Fibroblast of skin of left quadriceps (primary cell): ENCODE data around the gene ANKMY1.

ENCODE experiments used
- DNase-seq, 2 experiments: peaks; one replicate each; pipeline ENCODE4 v3.0.0-alpha.2; 2013; ENCODE audit warnings: low read depth in 2 of 2

ANKMY1 gene

DNA sequence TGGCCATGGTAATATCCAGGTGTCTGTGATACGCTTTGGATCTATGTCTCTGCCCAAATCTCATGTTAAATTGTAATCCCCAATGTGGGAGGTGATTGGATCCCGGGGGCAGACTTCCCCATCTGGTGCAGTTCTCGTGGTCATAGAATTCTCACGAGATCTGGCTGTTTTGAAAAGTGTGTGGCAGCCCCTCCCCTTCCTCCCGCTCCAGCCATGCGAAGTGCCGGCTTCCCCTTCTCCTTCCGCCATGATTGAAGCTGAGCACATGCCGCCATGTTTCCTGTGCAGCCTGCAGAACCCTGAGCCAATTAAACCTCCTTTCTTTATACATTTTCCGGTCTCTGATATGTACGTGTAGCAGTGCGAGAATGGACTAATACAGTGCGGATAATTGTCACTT is 79.9 kb downstream of the ANKMY1 start:
- no peak for DNase-seq

DNA sequence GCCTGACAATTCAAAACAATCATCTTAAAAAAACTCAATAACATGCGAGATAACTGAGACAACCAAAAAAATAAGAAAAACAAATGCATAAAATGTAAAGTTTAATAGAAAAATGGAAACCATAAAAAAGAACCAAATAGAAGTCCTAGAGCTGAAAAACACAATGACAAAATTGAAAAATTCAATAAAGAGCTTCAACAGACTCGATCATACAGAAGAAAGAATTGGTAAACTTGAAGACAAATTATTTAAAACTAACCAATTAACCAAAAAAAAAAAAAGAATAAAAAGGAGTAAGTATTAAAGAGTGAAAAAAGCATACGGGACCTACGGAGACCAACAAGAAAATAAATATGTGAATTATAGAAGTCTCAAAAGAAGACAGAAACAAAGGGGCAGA is 84.6 kb downstream of the ANKMY1 start:
- no peak for DNase-seq

DNA sequence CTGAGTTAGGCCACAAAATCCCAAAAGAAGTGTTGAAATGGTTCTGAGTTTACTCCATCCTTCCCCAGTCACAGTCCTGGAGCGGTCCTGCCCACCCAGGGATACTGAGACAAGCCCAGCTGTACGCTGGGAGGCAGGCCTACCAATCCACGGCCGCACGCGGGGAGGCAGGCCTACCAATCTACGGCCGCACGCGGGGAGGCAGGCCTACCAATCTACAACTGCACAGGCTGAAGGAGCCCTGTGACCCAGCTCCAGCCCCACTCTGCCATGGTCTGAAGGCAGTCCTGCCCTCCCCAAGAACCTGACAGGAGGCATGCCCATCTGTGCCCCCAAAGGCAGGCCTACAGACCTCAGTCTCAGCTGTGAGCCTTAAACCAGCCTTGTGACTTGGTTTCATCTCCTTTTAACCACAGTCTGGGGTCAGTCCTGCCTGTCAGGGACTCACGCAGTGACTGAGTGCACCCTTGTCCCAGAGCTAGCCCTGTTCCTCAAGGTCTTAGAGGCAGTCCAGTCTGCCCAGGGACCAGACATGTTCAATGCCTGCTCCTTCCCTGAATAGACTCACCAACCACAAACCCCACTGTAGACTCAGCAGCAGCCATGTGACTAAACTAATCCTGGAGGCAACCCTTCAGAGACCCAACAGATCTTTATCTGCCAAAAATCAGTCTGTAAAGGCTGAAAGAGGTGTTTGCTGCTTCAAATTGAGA is 85.6 kb downstream of the ANKMY1 start:
- DNase-seq, result no peak

DNA sequence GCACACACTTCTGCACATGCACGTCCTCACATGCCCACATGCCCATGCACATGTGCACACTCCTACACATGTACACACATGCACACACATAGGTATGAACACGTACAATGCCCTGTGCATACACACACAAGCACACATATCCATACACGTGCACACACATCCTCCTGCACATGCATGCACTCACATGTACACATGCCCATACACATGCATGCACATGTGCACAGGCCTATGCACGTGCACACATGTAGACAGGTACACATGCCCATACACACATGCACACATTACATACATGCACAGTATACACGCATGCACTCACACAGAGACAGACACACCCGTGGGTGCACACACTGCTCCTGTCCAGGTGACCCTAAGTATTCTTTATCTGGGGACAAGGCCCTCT is 88.0 kb downstream of the ANKMY1 start:
- DNase-seq, result no peak

DNA sequence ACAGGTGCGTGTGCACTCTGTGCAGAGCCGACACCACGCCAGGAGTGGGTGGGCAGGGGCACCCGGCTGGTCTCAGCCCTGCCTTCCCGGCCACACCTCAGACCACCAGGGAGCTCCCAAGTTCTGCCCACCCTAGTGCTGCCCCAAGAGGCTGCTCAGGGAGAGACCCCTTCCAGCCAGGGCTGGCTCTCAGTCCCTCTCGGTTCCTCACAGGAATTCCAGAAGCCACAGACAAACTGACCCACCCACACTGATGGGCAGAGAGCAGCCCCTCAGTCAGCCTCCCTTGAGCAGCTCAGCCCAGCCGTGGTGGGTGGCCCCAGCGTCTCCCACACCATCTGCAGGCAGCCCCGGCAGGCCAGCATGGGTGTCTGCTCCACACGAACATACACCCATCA is 88.5 kb downstream of the ANKMY1 start:
- DNase-seq, result no peak

DNA sequence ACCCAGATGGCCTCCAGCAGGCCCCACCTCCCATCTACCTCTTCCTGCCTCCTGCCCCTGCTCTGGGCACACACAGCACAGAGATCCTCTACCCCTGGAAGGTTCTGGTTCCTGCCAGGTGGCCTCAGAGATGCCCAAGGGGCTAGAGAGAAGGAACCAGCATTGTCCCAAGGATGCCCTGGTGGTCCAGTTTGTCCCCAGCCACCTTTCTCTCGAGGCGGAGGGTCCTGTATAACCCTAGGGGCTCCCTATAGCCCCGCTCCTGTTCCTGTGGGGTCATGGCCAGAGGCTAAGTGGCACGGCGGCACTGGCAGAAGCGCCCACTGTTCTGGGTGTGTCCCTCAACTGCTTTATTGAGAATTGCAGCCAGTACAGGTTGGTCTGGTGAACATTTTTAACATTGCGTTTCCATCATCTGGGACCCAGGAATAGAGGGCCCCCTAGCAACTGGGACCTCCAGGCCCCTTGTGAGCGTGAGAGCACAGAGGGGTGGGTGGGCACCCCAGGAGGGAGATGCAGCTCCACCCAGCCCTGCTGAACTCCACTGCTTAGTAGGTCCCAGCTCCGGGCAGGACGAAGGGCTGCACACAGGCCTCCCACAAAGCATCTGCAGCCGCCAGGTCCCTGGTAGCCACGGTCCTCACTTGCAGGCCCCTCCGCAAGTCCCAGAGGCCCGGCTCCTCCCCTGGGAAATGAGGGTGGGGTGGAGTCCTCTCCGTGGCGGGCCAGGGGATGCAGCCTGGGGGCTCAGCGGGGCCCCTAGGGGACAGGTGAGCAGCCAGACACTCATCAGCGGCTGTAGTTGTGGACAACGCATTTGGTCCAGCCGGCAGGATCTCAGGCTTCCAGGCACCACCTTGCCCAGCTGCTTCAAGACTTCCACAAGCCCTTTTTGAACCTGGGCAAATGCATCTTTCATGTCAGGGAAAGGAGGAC is 89.2 kb downstream of the ANKMY1 start:
- DNase-seq, result no peak

DNA sequence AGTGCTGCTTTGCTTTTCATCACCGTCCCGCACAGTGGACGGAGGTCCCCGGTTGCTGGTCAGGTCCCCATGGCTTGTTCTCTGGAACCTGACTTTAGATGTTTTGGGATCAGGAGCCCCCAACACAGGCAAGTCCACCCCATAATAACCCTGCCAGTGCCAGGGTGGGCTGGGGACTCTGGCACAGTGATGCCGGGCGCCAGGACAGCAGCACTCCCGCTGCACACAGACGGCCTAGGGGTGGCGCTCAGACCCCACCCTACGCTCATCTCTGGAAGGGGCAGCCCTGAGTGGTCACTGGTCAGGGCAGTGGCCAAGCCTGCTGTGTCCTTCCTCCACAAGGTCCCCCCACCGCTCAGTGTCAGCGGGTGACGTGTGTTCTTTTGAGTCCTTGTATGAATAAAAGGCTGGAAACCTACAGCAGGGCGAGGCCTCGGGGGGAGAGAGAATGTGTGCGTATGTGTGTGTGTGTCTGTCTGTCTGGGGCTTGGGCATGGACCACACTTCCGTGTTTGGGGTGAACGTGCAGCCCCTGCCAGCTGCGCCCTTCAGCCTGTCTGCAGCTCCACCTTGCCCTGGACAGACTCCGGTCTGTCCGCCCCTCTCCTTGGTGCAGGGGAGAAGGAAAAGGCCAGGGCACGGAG is 90.0 kb downstream of the ANKMY1 start:
- no peak for DNase-seq

DNA sequence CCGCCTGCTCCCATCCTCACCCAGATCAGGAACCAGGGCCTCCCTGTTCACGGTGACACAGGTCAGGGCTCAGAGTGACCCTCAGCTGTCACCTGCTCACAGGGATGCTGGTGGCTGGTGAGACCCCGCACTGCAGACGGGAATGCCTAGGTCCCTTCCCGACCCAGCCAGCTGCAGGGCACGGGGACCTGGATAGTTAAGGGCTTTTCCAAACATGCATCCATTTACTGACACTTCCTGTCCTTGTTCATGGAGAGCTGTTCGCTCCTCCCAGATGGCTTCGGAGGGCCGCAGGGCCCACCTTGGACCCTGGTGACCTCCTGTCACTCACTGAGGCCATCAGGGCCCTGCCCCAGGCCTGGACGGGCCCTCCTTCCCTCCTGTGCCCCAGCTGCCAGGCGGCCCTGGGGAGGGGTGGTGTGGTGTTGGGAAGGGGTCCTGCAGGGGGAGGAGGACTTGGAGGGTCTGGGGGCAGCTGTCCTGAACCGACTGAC is 90.6 kb downstream of the ANKMY1 start:
- DNase-seq, result no peak

DNA sequence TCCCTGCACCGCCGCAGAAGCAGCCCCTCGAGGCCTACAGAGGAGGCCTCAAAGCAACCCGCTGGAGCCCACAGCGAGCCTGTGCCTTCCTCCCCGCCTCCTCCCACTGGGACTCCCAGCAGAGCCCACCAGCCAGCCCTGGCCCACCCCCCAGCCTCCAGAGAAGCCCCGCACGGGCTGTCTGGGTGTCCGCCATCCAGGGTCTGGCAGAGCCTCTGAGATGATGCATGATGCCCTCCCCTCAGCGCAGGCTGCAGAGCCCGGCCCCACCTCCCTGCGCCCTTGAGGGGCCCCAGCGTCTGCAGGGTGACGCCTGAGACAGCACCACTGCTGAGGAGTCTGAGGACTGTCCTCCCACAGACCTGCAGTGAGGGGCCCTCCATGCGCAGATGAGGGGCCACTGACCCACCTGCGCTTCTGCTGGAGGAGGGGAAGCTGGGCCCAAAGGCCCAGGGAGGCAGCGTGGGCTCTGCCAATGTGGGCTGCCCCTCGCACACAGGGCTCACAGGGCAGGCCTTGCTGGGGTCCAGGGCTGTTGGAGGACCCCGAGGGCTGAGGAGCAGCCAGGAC is 91.1 kb downstream of the ANKMY1 start:
- DNase-seq, result no peak

DNA sequence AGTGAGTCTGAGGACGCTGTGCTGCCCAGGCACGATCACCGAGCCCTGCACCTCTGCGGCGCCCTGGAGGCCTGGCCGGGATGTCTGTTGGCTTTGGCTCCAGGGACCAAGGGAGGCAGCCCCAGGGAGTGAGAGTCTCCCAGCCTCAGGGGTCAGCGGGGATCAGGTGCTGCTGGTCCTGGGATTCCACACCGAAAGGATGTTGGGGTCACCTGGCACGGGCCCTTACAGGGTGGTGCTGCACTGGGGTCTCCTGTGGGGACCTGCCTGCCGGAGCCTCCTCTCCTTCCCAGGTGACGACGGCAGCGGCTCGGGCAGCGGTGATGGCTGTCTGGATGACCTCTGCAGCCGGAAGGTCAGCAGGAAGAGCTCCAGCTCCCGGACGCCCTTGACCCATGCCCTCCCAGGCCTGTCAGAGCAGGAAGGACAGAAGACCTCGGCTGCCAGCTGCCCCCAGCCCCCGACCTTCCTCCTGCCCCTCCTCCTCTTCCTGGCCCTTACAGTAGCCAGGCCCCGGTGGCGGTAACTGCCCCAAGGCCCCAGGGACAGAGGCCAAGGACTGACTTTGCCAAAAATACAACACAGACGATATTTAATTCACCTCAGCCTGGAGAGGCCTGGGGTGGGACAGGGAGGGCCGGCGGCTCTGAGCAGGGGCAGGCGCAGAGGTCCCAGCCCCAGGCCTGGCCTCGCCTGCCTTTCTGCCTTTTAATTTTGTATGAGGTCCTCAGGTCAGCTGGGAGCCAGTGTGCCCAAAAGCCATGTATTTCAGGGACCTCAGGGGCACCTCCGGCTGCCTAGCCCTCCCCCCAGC is 91.8 kb downstream of the ANKMY1 start:
- no peak for DNase-seq

DNA sequence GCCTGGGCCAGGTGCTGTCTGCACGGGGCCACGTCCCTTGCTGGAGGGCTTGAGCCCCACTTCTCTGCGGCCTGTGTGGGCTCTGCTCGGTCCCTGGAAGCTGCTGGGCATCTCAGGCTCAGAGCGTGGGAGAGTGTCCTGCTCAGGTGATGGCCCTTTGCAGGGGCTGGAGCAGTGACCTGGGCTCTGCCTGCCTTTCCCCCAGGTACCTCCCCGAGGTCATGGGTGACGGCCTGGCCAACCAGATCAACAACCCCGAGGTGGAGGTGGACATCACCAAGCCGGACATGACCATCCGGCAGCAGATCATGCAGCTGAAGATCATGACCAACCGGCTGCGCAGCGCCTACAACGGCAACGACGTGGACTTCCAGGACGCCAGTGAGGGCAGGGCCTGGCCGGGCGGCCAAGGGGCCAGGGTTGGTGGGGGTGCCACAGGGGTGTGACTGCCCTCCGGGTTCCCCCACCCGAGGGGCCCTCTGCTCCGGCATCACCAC is 92.5 kb downstream of the ANKMY1 start:
- DNase-seq, result no peak

DNA sequence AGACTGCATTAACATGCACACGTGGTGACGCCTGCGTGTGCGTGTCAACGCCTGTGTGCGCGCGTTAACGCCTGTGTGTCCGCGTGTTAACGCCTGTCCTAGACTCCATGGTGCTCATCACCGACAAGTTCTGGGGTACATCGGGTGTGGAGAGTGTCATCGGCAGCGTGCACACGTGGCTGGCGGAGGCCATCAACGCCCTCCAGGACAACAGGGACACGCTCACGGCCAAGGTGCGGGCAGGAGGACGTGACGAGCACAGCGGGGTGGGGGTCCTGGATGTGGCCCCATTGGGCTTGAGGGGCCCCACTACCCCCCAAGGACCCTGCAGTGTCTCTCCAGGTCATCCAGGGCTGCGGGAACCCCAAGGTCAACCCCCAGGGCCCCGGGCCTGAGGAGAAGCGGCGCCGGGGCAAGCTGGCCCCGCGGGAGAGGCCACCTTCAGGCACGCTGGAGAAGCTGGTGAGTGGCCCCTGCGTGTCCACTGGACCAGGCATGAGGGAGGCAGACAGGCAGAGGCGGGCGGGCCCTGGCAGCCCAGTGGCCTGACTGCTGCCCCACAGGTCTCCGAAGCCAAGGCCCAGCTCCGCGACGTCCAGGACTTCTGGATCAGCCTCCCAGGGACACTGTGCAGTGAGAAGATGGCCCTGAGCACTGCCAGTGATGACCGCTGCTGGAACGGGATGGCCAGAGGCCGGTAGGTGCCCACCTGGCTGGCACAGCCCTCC is 93.1 kb downstream of the ANKMY1 start:
- DNase-seq, result no peak

DNA sequence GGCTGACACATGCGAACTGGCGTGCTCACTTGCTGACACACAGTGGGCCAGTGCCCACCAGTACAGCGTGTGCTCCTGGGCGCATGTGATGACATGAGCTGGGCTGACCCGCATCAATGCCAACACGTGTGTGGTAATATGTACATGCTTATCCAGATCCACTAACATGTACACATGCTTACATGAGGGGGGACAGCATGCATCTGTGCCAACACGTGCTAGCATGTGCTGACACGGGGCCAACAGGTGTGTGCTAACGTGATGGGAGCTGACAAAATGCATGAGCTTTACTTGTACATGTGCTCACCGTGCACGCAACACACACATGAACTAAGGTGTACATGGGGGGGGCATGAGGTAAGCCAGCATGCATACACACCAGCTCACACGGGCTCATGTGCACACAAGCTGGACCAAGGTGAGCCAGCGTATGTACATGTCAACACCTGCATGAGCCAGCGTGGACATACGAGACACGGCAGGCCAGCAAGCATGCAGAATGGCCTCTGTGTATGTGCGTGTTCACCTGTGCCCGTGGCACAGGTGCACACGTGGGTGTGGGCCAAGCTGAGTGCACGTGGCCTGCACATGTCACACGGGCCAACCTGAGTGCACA is 93.8 kb downstream of the ANKMY1 start:
- no peak for DNase-seq

DNA sequence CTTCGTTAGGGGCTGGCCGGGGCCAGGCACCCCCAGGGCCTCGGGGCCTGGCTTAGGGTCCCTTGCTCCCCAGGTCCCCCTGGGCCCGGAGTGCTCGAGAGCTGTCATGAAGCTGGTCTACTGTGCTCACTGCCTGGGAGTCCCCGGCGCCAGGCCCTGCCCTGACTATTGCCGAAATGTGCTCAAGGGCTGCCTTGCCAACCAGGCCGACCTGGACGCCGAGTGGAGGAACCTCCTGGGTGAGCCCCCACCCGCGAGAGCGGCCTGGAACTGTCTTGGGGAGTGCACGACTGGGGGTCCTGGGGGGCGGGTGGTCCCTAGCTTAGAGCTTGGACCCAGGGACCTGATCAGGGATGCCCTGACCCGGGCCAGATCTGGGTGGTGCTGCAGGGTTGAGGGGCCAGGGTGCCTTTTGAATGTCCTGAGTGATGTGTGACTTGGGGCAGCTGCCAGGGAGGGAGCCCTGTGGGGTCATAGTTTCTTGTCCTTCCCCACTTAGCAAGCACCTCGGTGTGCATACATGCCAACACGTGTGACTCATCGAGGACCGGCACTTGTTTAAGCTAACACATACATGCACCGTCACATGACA is 94.4 kb downstream of the ANKMY1 start:
- DNase-seq, result no peak

DNA sequence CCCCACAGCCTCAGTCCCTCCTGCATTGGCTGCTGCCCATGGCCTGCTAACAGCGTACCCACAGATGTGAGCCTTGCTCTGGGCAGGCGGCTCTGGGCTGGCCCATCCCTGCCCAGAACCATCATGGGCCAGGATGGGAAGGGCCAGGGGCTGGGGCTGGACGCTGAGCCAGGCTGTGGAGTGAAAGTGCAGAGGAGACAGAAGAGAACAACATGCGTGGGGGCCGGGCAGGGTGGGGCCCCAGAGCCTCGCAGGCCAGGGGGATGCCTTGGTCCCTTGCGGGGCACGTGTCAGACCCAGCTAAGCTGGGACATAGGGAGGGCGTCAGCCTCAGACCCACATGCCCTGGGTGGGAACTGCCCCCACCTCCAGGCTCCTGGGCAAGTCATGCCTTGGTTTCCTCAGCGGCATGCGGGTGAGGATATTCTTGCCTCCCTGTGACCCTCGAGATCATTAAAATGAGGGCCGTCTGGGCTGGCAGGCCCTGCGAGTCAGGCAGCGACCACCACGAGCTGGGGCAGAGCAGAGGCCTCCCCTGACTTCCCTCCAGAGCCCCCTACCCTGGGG is 95.0 kb downstream of the ANKMY1 start:
- DNase-seq, result no peak

DNA sequence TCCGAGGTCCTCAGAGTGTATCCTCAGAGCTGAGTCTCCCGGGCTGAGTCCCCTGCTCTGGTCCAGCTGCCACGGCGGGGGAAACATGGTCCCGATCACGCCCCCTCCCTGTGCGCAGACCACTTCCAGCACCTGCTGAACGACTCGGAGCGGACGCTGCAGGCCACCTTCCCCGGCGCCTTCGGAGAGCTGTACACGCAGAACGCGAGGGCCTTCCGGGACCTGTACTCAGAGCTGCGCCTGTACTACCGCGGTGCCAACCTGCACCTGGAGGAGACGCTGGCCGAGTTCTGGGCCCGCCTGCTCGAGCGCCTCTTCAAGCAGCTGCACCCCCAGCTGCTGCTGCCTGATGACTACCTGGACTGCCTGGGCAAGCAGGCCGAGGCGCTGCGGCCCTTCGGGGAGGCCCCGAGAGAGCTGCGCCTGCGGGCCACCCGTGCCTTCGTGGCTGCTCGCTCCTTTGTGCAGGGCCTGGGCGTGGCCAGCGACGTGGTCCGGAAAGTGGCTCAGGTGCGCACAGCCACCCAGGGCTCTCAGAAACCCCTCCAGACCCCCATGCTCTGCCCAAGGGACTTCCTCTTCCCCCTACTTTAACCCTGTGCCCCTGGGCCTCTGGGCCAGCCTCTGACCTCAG is 95.6 kb downstream of the ANKMY1 start:
- DNase-seq, result no peak

DNA sequence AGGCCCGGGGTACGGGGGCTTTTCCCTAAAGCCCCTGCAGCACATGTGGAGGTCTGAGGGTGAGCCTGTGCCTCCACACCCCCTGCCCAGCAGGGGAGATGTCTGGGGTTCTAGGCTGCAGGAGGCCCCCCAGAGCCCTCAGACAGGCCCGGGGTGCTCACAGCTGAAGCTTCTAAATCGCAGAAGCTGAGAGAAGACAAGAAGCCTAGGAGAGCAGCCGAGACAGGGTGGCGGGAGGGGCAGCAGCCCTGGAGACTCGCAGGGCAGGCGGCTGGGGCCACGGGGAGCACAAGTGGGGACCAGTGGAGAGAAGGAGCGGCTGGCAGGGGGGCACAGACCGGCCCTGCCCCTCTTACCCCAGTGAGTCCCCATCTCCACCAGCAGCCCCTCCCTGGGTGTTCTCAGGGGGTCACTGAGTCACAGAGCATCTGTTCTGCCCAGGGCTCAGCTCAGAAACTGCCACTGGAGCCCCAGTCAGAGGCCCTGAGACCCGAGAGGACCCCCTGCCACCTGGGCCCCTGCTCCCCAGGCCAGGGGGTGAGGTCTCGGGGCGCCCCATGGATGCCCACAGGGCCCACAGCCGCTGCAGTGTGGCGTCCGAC is 96.2 kb downstream of the ANKMY1 start:
- DNase-seq, result no peak

DNA sequence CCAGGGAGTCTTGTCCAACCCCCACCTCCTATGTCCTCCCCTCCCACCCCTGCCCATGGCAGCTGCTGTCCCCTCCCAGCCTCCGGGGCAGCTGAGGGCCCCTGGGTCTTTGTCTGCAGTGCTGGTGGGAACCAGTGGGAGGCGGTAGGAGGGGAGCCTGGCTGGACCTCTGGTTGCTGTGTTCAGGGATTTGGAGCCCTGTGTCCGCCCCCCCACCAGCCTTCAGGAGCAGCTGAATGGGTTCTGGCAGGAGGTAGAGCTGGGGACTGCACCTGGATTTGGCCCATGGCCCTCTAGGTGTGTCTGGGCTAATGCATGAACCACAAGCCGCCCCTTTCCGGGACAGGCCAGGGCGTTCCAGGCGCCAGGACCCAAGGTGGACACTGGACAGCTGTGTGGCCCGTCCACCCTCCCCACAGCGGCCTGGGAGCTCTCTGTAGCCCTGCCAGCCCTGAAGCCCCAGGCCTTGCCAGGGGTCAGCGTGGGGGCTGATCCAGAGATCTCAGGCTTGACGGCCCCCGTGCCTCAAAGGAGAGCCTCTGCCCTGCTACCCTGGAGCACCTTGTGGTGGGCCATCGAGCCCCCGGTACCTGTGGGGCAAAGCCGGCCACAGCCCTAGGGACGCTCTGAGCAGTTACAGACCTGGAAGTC is 96.9 kb downstream of the ANKMY1 start:
- no peak for DNase-seq
